Lung (tissue), 12 donors: ENCODE measurements around the gene PRSS3. TPM values are rescaled to one million over a fixed set of nuclear protein-coding genes. Genes with fewer than 3 reads are reported as not detected.
"Not testable (repeated sequence)": the region's sequence is repeated elsewhere in the genome, so short reads cannot be mapped to it uniquely, and the experiment has no call there.

ENCODE experiments used
- ATAC-seq: fragments of 200-7000 bp; cut with Tn5 transposase; one replicate; pipeline ENCODE4 v1.9.1; 2020; ENCODE audit warnings: moderate number of reproducible peaks; ENCODE audit not compliant: insufficient read depth, low FRiP score
- DNase-seq, 3 donors: peaks; one replicate each; pipeline ENCODE4 v3.0.0-alpha.2; 2013 to 2017
- H3K27ac ChIP-seq, 2 donors: one replicate each; pipeline ENCODE4 v1.5.1; 2013; ENCODE audit warnings: mild to moderate bottlenecking in 2 of 2, moderate library complexity in 2 of 2, control low read depth in 1 of 2, inconsistent platforms in 1 of 2, low read depth in 1 of 2, low read length in 1 of 2
- H3K27me3 ChIP-seq, 3 donors: one replicate each; pipeline ENCODE4 v1.5.1; 2013; ENCODE audit warnings: low read length in 2 of 3; ENCODE audit not compliant: control insufficient read depth in 3 of 3, insufficient read depth in 3 of 3
- H3K36me3 ChIP-seq, 4 donors: one replicate each; pipeline ENCODE4 v1.5.1; 2013; ENCODE audit warnings: low read length in 4 of 4, mild to moderate bottlenecking in 1 of 4, moderate library complexity in 1 of 4; ENCODE audit not compliant: control insufficient read depth in 4 of 4, insufficient read depth in 4 of 4
- H3K4me1 ChIP-seq, 5 donors: one replicate each; pipeline ENCODE4 v1.5.1; 2013; ENCODE audit warnings: low read length in 5 of 5, mild to moderate bottlenecking in 2 of 5, moderate library complexity in 1 of 5; ENCODE audit not compliant: control insufficient read depth in 5 of 5, insufficient read depth in 5 of 5
- H3K4me3 ChIP-seq: one replicate; pipeline ENCODE4 v1.5.1; 2013; ENCODE audit warnings: mild to moderate bottlenecking, control low read depth, moderate library complexity
- H3K9ac ChIP-seq, 2 donors: one replicate each; pipeline ENCODE4 v1.5.1; 2013; ENCODE audit warnings: low read length in 2 of 2, control low read depth in 1 of 2; ENCODE audit not compliant: insufficient read depth in 1 of 2
- H3K9me3 ChIP-seq, 4 donors: one replicate each; pipeline ENCODE4 v1.5.1; 2013; ENCODE audit warnings: low read length in 3 of 4, mild to moderate bottlenecking in 1 of 4, moderate library complexity in 1 of 4; ENCODE audit not compliant: control insufficient read depth in 4 of 4, insufficient read depth in 3 of 4
- WGBS, 2 donors: extraction: QIAGEN DNeasy Blood & Tissue Kit; methylation state at CpG; one replicate each; pipeline ENCODE4 v1.1.7; 2013; 5-methylcytosine and 5-hydroxymethylcytosine counted together
- polyA plus RNA-seq, 2 donors: library from polyadenylated mRNA; stranded (reverse); fragments of 200-250 nt; gene quantifications; one replicate each; pipeline ENCODE4 v1.2.1, GENCODE V29; 2013
- total RNA-seq, 2 donors: library from RNA; depleted of rRNA in 1 of 2; stranded (reverse); fragments of >200 nt in 1 of 2; gene quantifications; one replicate each; pipeline ENCODE4 v1.2.1, GENCODE V29; 2014 to 2021
- TF ChIP-seq, protein P1 (sequence below): IDR thresholded peaks from 2 replicates; pipeline ENCODE4 v1.5.1; 2012; ENCODE audit warnings: mild to moderate bottlenecking; ENCODE audit errors: control extremely low read depth, extremely low read depth
- donor health status: control.
- donor health status: control.
- donor health status: Bipolar disorder and iron deficiency.
- donor health status: healthy.
- donor health status: DM: yes; HTN: yes; CAD: no.

PRSS3 gene
- total and polyA plus RNA-seq, 4 donors = 0.26 to 1.3 (median 0.37) TPM; not detected in 1

DNA sequence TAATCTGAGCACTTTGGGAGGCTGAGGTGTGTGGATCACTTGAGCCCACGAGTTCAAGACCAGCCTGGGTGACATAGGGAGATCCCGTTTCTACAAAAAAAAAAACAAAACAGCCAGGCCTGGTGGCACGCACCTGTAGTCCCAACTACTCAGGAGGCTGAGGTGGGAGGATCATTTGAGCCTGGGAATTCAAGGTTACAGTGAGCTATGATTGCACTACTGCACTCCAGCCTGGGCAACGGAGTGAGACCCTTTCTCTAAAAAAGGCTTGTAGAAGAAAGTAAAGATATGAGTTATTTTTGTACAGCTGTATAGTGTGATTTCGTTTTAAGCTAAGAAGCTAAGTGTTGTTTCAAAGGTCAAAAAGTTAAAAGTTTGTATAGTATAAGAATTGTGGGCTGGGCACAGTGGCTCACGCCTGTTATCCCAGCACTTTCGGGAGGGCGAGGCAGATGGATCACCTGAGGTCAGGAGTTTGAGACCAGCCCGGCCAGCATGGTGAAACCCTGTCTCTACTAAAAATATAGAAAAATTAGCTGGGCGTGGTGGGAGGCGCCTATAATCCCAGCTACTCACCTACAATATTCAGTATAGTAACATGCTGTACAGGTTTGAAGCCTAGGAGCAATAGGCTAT, 40.4 kb downstream of the PRSS3 start:
- 75 to 83% methylated on average over 11 of the region's 11 CpGs for WGBS, 2 donors
- H3K9ac ChIP-seq = no peak overlapping the region
- no peak for DNase-seq
- H3K9me3 ChIP-seq = no peaks in the 10 kb centered on the region
- ATAC-seq = no peak
- peaks cover 0 to 4% (median under 1%) of the 10 kb centered on the region in 4 donors for H3K36me3 ChIP-seq
- peak overlapping the region in 1 of 2 donors; percentile 40 for H3K27ac ChIP-seq
- peaks cover 0 to 8% (median 4%) of the 10 kb centered on the region in 5 donors for H3K4me1 ChIP-seq
- no peaks in the 10 kb centered on the region for H3K27me3 ChIP-seq
- no peak overlapping the region for H3K4me3 ChIP-seq
- TF ChIP-seq, protein P1, sequence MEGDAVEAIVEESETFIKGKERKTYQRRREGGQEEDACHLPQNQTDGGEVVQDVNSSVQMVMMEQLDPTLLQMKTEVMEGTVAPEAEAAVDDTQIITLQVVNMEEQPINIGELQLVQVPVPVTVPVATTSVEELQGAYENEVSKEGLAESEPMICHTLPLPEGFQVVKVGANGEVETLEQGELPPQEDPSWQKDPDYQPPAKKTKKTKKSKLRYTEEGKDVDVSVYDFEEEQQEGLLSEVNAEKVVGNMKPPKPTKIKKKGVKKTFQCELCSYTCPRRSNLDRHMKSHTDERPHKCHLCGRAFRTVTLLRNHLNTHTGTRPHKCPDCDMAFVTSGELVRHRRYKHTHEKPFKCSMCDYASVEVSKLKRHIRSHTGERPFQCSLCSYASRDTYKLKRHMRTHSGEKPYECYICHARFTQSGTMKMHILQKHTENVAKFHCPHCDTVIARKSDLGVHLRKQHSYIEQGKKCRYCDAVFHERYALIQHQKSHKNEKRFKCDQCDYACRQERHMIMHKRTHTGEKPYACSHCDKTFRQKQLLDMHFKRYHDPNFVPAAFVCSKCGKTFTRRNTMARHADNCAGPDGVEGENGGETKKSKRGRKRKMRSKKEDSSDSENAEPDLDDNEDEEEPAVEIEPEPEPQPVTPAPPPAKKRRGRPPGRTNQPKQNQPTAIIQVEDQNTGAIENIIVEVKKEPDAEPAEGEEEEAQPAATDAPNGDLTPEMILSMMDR = no peak

DNA sequence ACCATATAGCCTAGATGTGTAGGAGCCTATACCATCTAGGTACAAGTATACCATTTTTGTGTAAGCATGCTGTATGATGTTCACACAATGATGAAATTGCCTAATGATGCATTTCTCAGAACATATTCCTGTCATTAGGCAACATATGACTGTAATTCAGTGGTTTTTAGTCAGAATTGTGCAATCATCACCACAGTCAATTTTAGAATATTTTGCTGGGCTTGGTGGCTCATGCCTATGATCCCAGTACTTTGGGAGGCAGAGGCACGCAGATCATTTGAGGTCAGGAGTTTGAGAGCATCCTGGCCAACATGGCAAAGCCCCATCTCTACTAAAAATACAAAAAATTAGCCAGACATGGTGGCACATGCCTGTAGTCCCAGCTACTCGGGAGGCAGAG, 40.9 kb downstream of the PRSS3 start:
- 32 to 44% methylated on average over 2 of the region's 2 CpGs for WGBS, 2 donors
- peaks cover 0 to 10% (median 5%) of the 10 kb centered on the region in 5 donors for H3K4me1 ChIP-seq
- not testable (repeated sequence) for H3K27me3 ChIP-seq, DNase-seq, H3K9ac ChIP-seq, H3K36me3 ChIP-seq, H3K27ac ChIP-seq, H3K9me3 ChIP-seq, H3K4me3 ChIP-seq
- ATAC-seq = peak; percentile 72

DNA sequence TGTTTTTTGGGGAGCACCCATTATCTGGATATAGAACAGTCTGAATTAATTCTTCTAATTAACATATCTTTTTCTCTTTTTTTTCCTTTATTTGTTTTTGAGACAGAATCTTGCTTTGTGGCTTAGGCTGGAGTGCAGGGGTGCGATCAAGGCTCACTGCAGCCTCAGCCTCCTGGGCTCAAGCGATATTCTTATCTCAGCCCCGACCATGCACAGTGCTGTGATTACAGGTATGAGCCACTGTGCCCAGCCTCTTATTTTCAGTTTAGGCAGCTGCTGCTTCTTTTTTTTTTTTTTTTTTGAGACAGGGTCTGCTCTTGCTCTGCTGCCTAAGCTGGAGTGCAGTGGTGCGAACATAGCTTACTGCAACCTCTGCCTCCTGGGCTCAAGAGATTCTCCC, 41.8 kb downstream of the PRSS3 start:
- H3K4me3 ChIP-seq = no peak overlapping the region
- WGBS, 2 donors = 92 to 96% methylated on average over 4 of the region's 4 CpGs
- H3K36me3 ChIP-seq = peaks cover 0 to 4% (median under 1%) of the 10 kb centered on the region in 4 donors
- H3K27me3 ChIP-seq = no peaks in the 10 kb centered on the region
- DNase-seq (no peak), ATAC-seq (no peak)
- H3K27ac ChIP-seq = peak overlapping the region in 1 of 2 donors; percentile 22
- H3K9ac ChIP-seq = no peak overlapping the region
- H3K4me1 ChIP-seq = peaks cover 0 to 15% (median 6%) of the 10 kb centered on the region in 5 donors
- H3K9me3 ChIP-seq = no peaks in the 10 kb centered on the region
- TF ChIP-seq, protein P1 = no peak

DNA sequence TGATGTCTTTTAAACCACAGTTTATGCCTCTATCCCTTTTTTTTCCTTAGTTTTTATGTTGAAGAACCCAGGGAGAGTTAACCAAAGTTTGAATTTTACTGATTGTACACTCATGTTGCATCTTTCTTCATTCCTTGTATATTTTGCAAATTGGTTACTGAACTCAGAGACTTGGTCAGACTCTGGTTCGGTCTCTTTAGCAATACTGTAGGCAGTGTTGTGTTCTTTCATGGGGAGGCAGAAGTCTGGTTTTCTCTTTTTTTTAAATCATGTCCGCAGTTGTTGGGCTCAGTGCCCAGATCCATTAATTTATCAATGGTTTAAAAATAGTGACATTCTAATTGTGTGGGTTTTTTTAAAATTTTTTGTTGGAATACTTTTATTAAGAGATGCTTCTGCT, 45.0 kb downstream of the PRSS3 start:
- no peak overlapping the region for H3K27ac ChIP-seq
- TF ChIP-seq, protein P1 = no peak
- WGBS, 2 donors = 18 to 45% methylated on average over 2 of the region's 2 CpGs
- no peaks in the 10 kb centered on the region for H3K9me3 ChIP-seq
- H3K4me1 ChIP-seq = peaks cover 0 to 17% (median 6%) of the 10 kb centered on the region in 5 donors
- DNase-seq = peak in 1 of 3 donors; percentile 13
- H3K27me3 ChIP-seq = no peaks in the 10 kb centered on the region
- no peak overlapping the region for H3K9ac ChIP-seq
- H3K4me3 ChIP-seq = no peak overlapping the region
- ATAC-seq = no peak
- H3K36me3 ChIP-seq = peaks cover 0 to 4% (median under 1%) of the 10 kb centered on the region in 4 donors
